Stimulated activated CD8-positive, alpha-beta memory T cell treated with anti-CD3 and anti-CD28 coated beads, Interleukin-7, amount 100 ng/mL, for 1 hour (primary cell): ENCODE results near the gene FAM110D.

ENCODE experiments used
- DNase-seq, 2 donors: peaks; one replicate each; pipeline ENCODE4 v3.0.0-alpha.2; 2020; ENCODE audit warnings: low read depth in 2 of 2

The FAM110D gene

GRCh38 chr1:26163684-26164035 is 4.8 kb downstream of the FAM110D start:
- no peak for DNase-seq

GRCh38 chr1:26164036-26164860 is 5.4 kb downstream of the FAM110D start:
- peak in 1 of 2 donors; percentile 25 for DNase-seq

- no peak for DNase-seq
Observed at GRCh38 chr1:26164861-26165842, 6.3 kb downstream of the FAM110D start.

- no peak for DNase-seq
Observed at GRCh38 chr1:26166719-26167281, 7.9 kb downstream of the FAM110D start.

GRCh38 chr1:26168410-26169197 is 9.7 kb downstream of the FAM110D start, which contains the start of gene C1orf232:
TSS of gene C1orf232 (minus strand) at chr1:26168963. CDS start at chr1:26168499, 464 bp downstream.
- no peak for DNase-seq

- no peak for DNase-seq
Observed at GRCh38 chr1:26169198-26169554, 10.3 kb downstream of the FAM110D start.

GRCh38 chr1:26169669-26170471 is 11.0 kb downstream of the FAM110D start, which contains the start of gene ZNF593:
TSS of gene ZNF593 (plus strand) at chr1:26169908. CDS start at chr1:26169984, 76 bp downstream.
- DNase-seq: peak; percentile 68 to 77

- no peak for DNase-seq
Observed at GRCh38 chr1:26170472-26170821, 11.6 kb downstream of the FAM110D start.

- DNase-seq: no peak
Observed at GRCh38 chr1:26171084-26172072, 12.5 kb downstream of the FAM110D start, which contains the start of gene ZNF593OS. TSS of gene ZNF593OS (minus strand) at chr1:26171832. CDS start at chr1:26171661, 171 bp downstream.

- DNase-seq: no peak
Observed at GRCh38 chr1:26175346-26175745, 16.5 kb downstream of the FAM110D start.

- DNase-seq: no peak
Observed at GRCh38 chr1:26177182-26177684, 18.4 kb downstream of the FAM110D start, which contains the start of gene CNKSR1. TSS of gene CNKSR1 (plus strand) at chr1:26177491. CDS start at chr1:26177548, 57 bp downstream.

GRCh38 chr1:26180010-26180506 is 21.2 kb downstream of the FAM110D start:
- no peak for DNase-seq

GRCh38 chr1:26181586-26182382 is 22.9 kb downstream of the FAM110D start:
- DNase-seq: no peak

- no peak for DNase-seq
Observed at GRCh38 chr1:26182383-26182696, 23.5 kb downstream of the FAM110D start.

- no peak for DNase-seq
Observed at GRCh38 chr1:26184086-26184485, 25.2 kb downstream of the FAM110D start.

GRCh38 chr1:26184883-26185282 is 26.0 kb downstream of the FAM110D start:
- DNase-seq: no peak

GRCh38 chr1:26187882-26188281 is 29.0 kb downstream of the FAM110D start:
- no peak for DNase-seq

GRCh38 chr1:26188477-26188876 is 29.6 kb downstream of the FAM110D start:
- DNase-seq: no peak
